Osteoblast (primary cell): ENCODE data around the gene GPR34. TPM values are rescaled to one million over a fixed set of nuclear protein-coding genes. Genes with fewer than 3 reads are reported as not detected.

Experiments used
- DNase-seq: peaks from one replicate; pipeline ENCODE4 v3.0.0; 2011; ENCODE audit warnings: low spot score, mixed read lengths; ENCODE audit not compliant: insufficient read length; ENCODE audit errors: missing footprints
- H2AFZ ChIP-seq: 2 replicates; pipeline ENCODE4 v1.6.0; 2011; ENCODE audit warnings: mild to moderate bottlenecking, low read length
- H3K27ac ChIP-seq: 2 replicates; pipeline ENCODE4 v1.5.1; 2011; ENCODE audit warnings: mild to moderate bottlenecking, low read depth, low read length, moderate library complexity
- H3K27me3 ChIP-seq: 2 replicates; pipeline ENCODE4 v1.6.0; 2012; ENCODE audit warnings: mild to moderate bottlenecking, control low read depth, inconsistent platforms, low read length, moderate library complexity; ENCODE audit not compliant: insufficient read depth
- H3K36me3 ChIP-seq: 2 replicates; pipeline ENCODE4 v1.5.1; 2011; ENCODE audit warnings: mild to moderate bottlenecking, low read length, control low read depth, moderate library complexity; ENCODE audit not compliant: insufficient read depth
- H3K4me1 ChIP-seq: 2 replicates; pipeline ENCODE4 v1.5.1; 2011; ENCODE audit warnings: mild to moderate bottlenecking, low read length, control low read depth, moderate library complexity; ENCODE audit not compliant: insufficient read depth
- H3K4me2 ChIP-seq: 2 replicates; pipeline ENCODE4 v1.6.0; 2011; ENCODE audit warnings: mild to moderate bottlenecking, low read length; ENCODE audit not compliant: insufficient read depth
- H3K4me3 ChIP-seq: fragments of 200-600 bp; sonication (generic); 3 replicates; pipeline ENCODE4 v1.5.1; 2012; ENCODE audit warnings: mild to moderate bottlenecking, low read length, inconsistent platforms; ENCODE audit not compliant: insufficient read depth
- H3K79me2 ChIP-seq: 2 replicates; pipeline ENCODE4 v1.6.0; 2012; ENCODE audit warnings: mild to moderate bottlenecking, low read length, control low read depth, inconsistent platforms; ENCODE audit not compliant: insufficient read depth
- H3K9me3 ChIP-seq: 2 replicates; pipeline ENCODE4 v1.5.1; 2011; ENCODE audit warnings: low read depth, low read length, control low read depth
- H4K20me1 ChIP-seq: 2 replicates; pipeline ENCODE4 v1.6.0; 2012; ENCODE audit warnings: mild to moderate bottlenecking, low read length, control low read depth; ENCODE audit not compliant: insufficient read depth
- total RNA-seq: library from RNA; depleted of rRNA; stranded (reverse); fragments of >200 nt; gene quantifications from 2 replicates; pipeline ENCODE4 v1.2.3, GENCODE V29; 2012
- TF ChIP-seq, protein P1 (sequence below): IDR thresholded peaks from 2 replicates; pipeline ENCODE4 v1.5.1; 2011; ENCODE audit warnings: mild to moderate bottlenecking, low read depth, low read length, moderate library complexity; ENCODE audit errors: extremely low read depth

The GPR34 gene
- total RNA-seq, 1 donor, result 0.72 TPM

DNA sequence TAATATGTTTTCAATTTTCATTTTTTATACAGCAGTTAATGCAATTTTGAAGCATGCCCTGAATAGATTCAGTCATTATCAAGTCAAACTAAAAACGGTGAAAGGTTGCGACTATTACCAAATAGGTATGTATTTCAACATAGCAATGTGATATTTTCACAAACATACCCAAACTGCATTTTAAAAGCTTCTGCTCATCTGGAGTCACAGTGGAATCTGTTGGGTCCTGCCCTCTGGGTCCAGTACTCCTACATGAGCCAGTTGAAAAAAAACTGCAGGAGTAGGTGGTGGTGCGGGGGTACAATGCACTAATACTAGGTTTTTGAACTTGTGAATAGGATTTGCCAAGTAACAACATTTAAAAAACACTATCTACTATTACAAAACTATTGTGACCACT lies 938 bp downstream of the GPR34 start:
- H3K79me2 ChIP-seq, result no peaks in the 10 kb centered on the region
- no peaks in the 10 kb centered on the region for H3K36me3 ChIP-seq
- no peak overlapping the region for H3K4me2 ChIP-seq
- no peak for DNase-seq
- H3K4me1 ChIP-seq, result peaks cover 8% of the 10 kb centered on the region
- H4K20me1 ChIP-seq, result no peaks in the 10 kb centered on the region
- no peak overlapping the region for H3K27ac ChIP-seq
- H3K27me3 ChIP-seq, result peaks cover 2% of the 10 kb centered on the region
- H3K4me3 ChIP-seq, result no peak overlapping the region
- H3K9me3 ChIP-seq, result no peaks in the 10 kb centered on the region
- TF ChIP-seq, protein P1, sequence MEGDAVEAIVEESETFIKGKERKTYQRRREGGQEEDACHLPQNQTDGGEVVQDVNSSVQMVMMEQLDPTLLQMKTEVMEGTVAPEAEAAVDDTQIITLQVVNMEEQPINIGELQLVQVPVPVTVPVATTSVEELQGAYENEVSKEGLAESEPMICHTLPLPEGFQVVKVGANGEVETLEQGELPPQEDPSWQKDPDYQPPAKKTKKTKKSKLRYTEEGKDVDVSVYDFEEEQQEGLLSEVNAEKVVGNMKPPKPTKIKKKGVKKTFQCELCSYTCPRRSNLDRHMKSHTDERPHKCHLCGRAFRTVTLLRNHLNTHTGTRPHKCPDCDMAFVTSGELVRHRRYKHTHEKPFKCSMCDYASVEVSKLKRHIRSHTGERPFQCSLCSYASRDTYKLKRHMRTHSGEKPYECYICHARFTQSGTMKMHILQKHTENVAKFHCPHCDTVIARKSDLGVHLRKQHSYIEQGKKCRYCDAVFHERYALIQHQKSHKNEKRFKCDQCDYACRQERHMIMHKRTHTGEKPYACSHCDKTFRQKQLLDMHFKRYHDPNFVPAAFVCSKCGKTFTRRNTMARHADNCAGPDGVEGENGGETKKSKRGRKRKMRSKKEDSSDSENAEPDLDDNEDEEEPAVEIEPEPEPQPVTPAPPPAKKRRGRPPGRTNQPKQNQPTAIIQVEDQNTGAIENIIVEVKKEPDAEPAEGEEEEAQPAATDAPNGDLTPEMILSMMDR, result no peak
- no peak overlapping the region for H2AFZ ChIP-seq

GRCh38 chrX:41692162-41692749 lies 3.5 kb downstream of the GPR34 start:
- no peak for DNase-seq
- H3K4me1 ChIP-seq, result peaks cover 8% of the 10 kb centered on the region
- no peak overlapping the region for H3K4me3 ChIP-seq
- H2AFZ ChIP-seq, result no peak overlapping the region
- H3K79me2 ChIP-seq, result no peaks in the 10 kb centered on the region
- H3K4me2 ChIP-seq, result peak overlapping the region; percentile 33
- H3K9me3 ChIP-seq, result no peaks in the 10 kb centered on the region
- no peaks in the 10 kb centered on the region for H3K36me3 ChIP-seq
- H3K27ac ChIP-seq, result peak overlapping the region; percentile 26
- peaks cover 2% of the 10 kb centered on the region for H3K27me3 ChIP-seq
- TF ChIP-seq, protein P1, result no peak
- H4K20me1 ChIP-seq, result no peaks in the 10 kb centered on the region

DNA sequence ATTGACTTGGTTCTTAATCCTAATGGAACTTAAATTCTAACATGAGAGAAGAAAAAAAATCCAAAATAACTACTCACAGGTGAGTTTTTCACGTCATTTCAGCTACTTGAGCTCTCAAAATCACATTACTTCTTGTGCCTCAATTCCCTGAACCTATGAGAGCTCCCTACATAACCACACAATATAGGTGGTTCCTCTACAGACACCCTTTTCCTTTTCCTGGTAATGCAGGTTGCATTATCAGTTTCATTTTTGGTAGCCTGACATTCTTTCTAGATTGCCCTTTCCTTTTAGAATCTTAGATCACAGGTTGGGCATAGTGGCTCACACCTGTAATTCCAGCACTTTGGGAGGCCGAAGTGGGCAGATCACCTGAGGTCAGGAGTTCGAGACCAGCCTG lies 4.3 kb downstream of the GPR34 start:
- Histone ChIP-seq H3K9me3 (no peaks in the 10 kb centered on the region), H2AFZ (no peak overlapping the region), H3K4me2 (no peak overlapping the region), H3K79me2 (no peaks in the 10 kb centered on the region), H3K27me3 (peaks cover 2% of the 10 kb centered on the region), H3K4me3 (no peak overlapping the region), H4K20me1 (no peaks in the 10 kb centered on the region), H3K27ac (no peak overlapping the region), H3K4me1 (peaks cover 8% of the 10 kb centered on the region), H3K36me3 (no peaks in the 10 kb centered on the region)
- TF ChIP-seq, protein P1, result no peak
- no peak for DNase-seq

DNA sequence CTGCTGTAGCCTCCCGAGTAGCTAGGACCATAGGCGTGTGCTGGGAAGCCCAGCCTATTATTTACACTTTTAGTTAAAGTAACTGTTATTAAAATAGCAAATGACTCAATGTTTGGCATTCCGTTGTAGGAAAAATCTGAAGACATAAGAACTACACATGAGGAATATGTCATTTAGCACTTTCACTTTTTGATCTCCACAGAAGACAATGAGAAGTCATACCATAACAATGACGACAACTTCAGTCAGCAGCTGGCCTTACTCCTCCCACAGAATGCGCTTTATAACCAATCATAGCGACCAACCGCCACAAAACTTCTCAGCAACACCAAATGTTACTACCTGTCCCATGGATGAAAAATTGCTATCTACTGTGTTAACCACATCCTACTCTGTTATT lies 6.7 kb downstream of the GPR34 start:
- Histone ChIP-seq H3K27me3 (peaks cover 2% of the 10 kb centered on the region), H3K4me1 (peaks cover 8% of the 10 kb centered on the region), H3K4me3 (no peak overlapping the region), H3K9me3 (no peaks in the 10 kb centered on the region), H3K27ac (no peak overlapping the region), H3K4me2 (no peak overlapping the region), H2AFZ (no peak overlapping the region), H4K20me1 (no peaks in the 10 kb centered on the region), H3K79me2 (no peaks in the 10 kb centered on the region), H3K36me3 (no peaks in the 10 kb centered on the region)
- TF ChIP-seq, protein P1, result no peak
- DNase-seq, result no peak
